MCF 10A (cell line): ENCODE results near the gene MACROH2A2. TPM values are rescaled to one million over a fixed set of nuclear protein-coding genes. Genes with fewer than 3 reads are reported as not detected.

Source experiments
- BruUV-seq: library from RNA; stranded (reverse); fragments of 400-500 nt; replicated peaks from 2 replicates; lab custom pipeline; 2021; lab: Mats Ljungman, UMichigan
- CTCF ChIA-PET: fragments of 300-600 bp; sonication (Branson Sonifier 250); formaldehyde crosslinking; extraction: SDS; loops from one replicate; lab custom pipeline; 2021; ENCODE audit warnings: antibody characterized with exemption, inconsistent platforms; lab: Yijun Ruan, JAX
- POLR2A ChIA-PET: fragments of 300-600, 350-650 bp; sonication (Branson Sonifier 250); formaldehyde crosslinking; extraction: SDS; loops from one replicate; lab custom pipeline; 2020; ENCODE audit warnings: antibody characterized with exemption, inconsistent platforms; lab: Yijun Ruan, JAX
- DNase-seq: peaks from one replicate; pipeline ENCODE4 v3.0.0-alpha.2; 2018; ENCODE audit not compliant: unreplicated experiment
- H3K27ac Mint-ChIP-seq: one replicate; pipeline ENCODE4 v1.8.0; 2022; ENCODE audit warnings: mild to moderate bottlenecking, low read depth, mixed read lengths; ENCODE audit not compliant: unreplicated experiment
- H3K27me3 Mint-ChIP-seq: one replicate; pipeline ENCODE4 v1.8.0; 2022; ENCODE audit warnings: mixed read lengths; ENCODE audit not compliant: insufficient read depth, unreplicated experiment
- H3K36me3 Mint-ChIP-seq: one replicate; pipeline ENCODE4 v1.8.0; 2022; ENCODE audit warnings: mild to moderate bottlenecking, moderate library complexity, mixed read lengths; ENCODE audit not compliant: insufficient read depth, unreplicated experiment
- H3K4me1 Mint-ChIP-seq: one replicate; pipeline ENCODE4 v1.8.0; 2022; ENCODE audit warnings: mixed read lengths; ENCODE audit not compliant: insufficient read depth, unreplicated experiment
- H3K4me3 Mint-ChIP-seq: one replicate; pipeline ENCODE4 v1.8.0; 2022; ENCODE audit warnings: mild to moderate bottlenecking, moderate library complexity, mixed read lengths; ENCODE audit not compliant: unreplicated experiment
- H3K9me3 Mint-ChIP-seq: one replicate; pipeline ENCODE4 v1.8.0; 2022; ENCODE audit warnings: mixed read lengths; ENCODE audit not compliant: unreplicated experiment
- CTCF ChIP-seq: fragments of 200-600 bp; IDR thresholded peaks from one replicate; pipeline ENCODE4 v1.8.0; 2022; ENCODE audit warnings: antibody characterized with exemption, mild to moderate bottlenecking; ENCODE audit not compliant: unreplicated experiment
- intact Hi-C: fragments of 100-400 bp; cut with micrococcal nuclease; formaldehyde crosslinking; loops from 2 replicates; pipeline ENCODE4 v1.14.1; 2022
- total RNA-seq: library from RNA; stranded (reverse); gene quantifications from 2 replicates; pipeline ENCODE4 v1.2.3, GENCODE V29; 2022

Gene MACROH2A2
- total RNA-seq, 1 experiment from 2014 or later = 17.6 TPM

DNA sequence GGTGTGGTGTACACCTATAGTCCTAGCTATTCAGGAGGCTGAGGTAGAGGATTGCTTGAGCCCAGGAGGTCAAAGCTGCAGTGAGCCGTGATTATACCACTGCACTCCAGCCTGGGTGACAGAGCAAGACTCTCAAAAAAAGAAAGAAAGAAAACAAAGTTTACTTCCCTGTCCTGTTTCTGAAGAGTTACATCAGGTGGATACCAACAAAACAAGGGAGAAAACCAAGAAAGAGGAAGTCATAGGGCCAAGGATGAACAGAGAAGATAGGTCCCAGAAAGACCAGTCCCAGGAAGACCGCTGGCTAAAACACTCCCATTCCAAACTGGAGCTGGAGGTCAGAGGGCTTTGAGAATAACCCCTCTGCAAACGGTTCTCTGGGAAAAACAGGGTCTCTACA, 13.5 kb downstream of the MACROH2A2 start:
- CTCF ChIA-PET = interaction anchor here (0.6 to 1.2 kb wide), 4 partner anchors 12 to 337 kb away, joined by 3 to 4 read pairs (median 3); no protein-coding TSS in a partner anchor
- BruUV-seq = no TSS peak
- peaks cover 15% of the 10 kb centered on the region for H3K36me3 Mint-ChIP-seq
- POLR2A ChIA-PET = interaction anchor here (0.7 kb wide), 1 partner anchor 12 kb away, joined by 3 read pairs; no protein-coding TSS in a partner anchor
- no peaks in the 10 kb centered on the region for H3K9me3 Mint-ChIP-seq
- no peak for TF ChIP-seq CTCF
- H3K4me3 Mint-ChIP-seq = no peak overlapping the region
- no peak overlapping the region for H3K27ac Mint-ChIP-seq
- no peak for DNase-seq
- H3K4me1 Mint-ChIP-seq = no peaks in the 10 kb centered on the region
- intact Hi-C loops = no loop called here
- no peaks in the 10 kb centered on the region for H3K27me3 Mint-ChIP-seq

DNA sequence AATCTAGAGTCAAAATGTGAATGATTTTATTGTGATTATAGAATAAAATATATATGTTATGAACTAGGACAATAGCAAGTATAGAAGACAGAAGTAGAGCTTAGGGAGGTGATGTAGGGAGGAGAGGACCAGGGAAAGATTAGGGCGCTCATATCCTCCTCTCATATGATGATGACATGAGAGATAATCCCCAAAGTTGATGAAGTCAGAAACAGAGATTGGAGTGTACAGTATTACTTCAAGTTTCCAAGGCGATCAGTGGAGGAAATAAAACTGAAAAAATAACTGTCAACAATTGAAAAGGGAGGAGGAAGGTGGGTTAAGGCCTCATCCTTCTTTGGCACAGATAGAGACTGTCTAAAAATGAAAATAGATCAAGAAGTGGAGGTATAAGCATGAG, 14.9 kb downstream of the MACROH2A2 start:
- no peak overlapping the region for H3K4me3 Mint-ChIP-seq
- no peaks in the 10 kb centered on the region for H3K9me3 Mint-ChIP-seq
- H3K27me3 Mint-ChIP-seq = no peaks in the 10 kb centered on the region
- intact Hi-C loops = no loop called here
- CTCF ChIA-PET = interaction anchor here (0.6 kb wide), 1 partner anchor 473 kb away, joined by 3 read pairs; no protein-coding TSS in a partner anchor
- H3K27ac Mint-ChIP-seq = no peak overlapping the region
- no peak for TF ChIP-seq CTCF
- no TSS peak for BruUV-seq
- POLR2A ChIA-PET = no interaction called here
- DNase-seq = no peak
- H3K36me3 Mint-ChIP-seq = peaks cover 15% of the 10 kb centered on the region
- no peaks in the 10 kb centered on the region for H3K4me1 Mint-ChIP-seq

GRCh38 chr10:70068925-70069324, 16.3 kb downstream of the MACROH2A2 start:
- no peak for DNase-seq
- Mint-ChIP-seq H3K4me1 (no peaks in the 10 kb centered on the region), H3K4me3 (no peak overlapping the region), H3K36me3 (peaks cover 15% of the 10 kb centered on the region), H3K27me3 (no peaks in the 10 kb centered on the region), H3K27ac (no peak overlapping the region), H3K9me3 (no peaks in the 10 kb centered on the region)
- BruUV-seq = no TSS peak
- ChIA-PET CTCF (no interaction called here), POLR2A (no interaction called here)
- TF ChIP-seq CTCF = no peak
- intact Hi-C loops = no loop called here

GRCh38 chr10:70069346-70069745, 16.7 kb downstream of the MACROH2A2 start:
- no peak for DNase-seq
- ChIA-PET POLR2A (no interaction called here), CTCF (no interaction called here)
- Mint-ChIP-seq H3K27me3 (no peaks in the 10 kb centered on the region), H3K9me3 (no peaks in the 10 kb centered on the region), H3K36me3 (peaks cover 15% of the 10 kb centered on the region), H3K27ac (no peak overlapping the region), H3K4me3 (no peak overlapping the region), H3K4me1 (no peaks in the 10 kb centered on the region)
- intact Hi-C loops = no loop called here
- no peak for TF ChIP-seq CTCF
- BruUV-seq = no TSS peak
